Panc1 (cell line): ENCODE data around the gene NFE2L3. TPM values are rescaled to one million over a fixed set of nuclear protein-coding genes. Genes with fewer than 3 reads are reported as not detected.
A peak's percentile ranks its signal among the peaks of the same experiment; 100 is the strongest.

ENCODE experiments used
- ATAC-seq: fragments of 200-7000 bp; cut with Tn5 transposase; 2 replicates; pipeline ENCODE4 v1.9.1; 2020; ENCODE audit warnings: mild to moderate bottlenecking, moderate library complexity
- BruUV-seq: library from RNA; stranded (reverse); fragments of 400-500 nt; replicated peaks from 2 replicates; lab custom pipeline; 2021; lab: Mats Ljungman, UMichigan
- CTCF ChIA-PET: fragments of 300-600 bp; sonication (Branson Sonifier 250); formaldehyde crosslinking; loops from one replicate; lab custom pipeline; 2022; ENCODE audit warnings: antibody characterized with exemption; lab: Charles Lee
- POLR2A ChIA-PET: fragments of 300-600 bp; sonication (Branson Sonifier 250); formaldehyde crosslinking; loops from one replicate; lab custom pipeline; 2022; ENCODE audit warnings: antibody characterized with exemption; lab: Charles Lee
- DNase-seq: peaks from one replicate; pipeline ENCODE4 v3.0.0-alpha.2; 2010; ENCODE audit warnings: low read depth, low spot score
- H3K27ac ChIP-seq: 2 replicates; pipeline ENCODE4 v1.5.1; 2011; ENCODE audit warnings: mild to moderate bottlenecking, low read length, inconsistent platforms
- H3K27me3 ChIP-seq: fragments of 200-500 bp; sonication (Bioruptor generic); 2 replicates; pipeline ENCODE4 v1.6.0; 2014; ENCODE audit warnings: low read length, inconsistent platforms; ENCODE audit not compliant: control insufficient read depth, insufficient read depth
- H3K36me3 ChIP-seq: fragments of 200-500 bp; sonication (Bioruptor generic); 2 replicates; pipeline ENCODE4 v1.5.1; 2014; ENCODE audit warnings: inconsistent platforms, mild to moderate bottlenecking, low read length, moderate library complexity; ENCODE audit not compliant: control insufficient read depth, insufficient read depth
- H3K4me1 ChIP-seq: 2 replicates; pipeline ENCODE4 v1.5.1; 2011; ENCODE audit warnings: inconsistent platforms, mild to moderate bottlenecking, low read length, moderate library complexity; ENCODE audit not compliant: control insufficient read depth, insufficient read depth
- H3K4me3 ChIP-seq, 2 experiments: 2 replicates each; pipeline ENCODE4 v1.5.1; 2011 to 2012; ENCODE audit warnings: low read depth in 2 of 2, low read length in 2 of 2, mild to moderate bottlenecking in 2 of 2, inconsistent platforms in 1 of 2, moderate library complexity in 1 of 2
- H3K9me3 ChIP-seq: fragments of 200-500 bp; sonication (Bioruptor generic); 2 replicates; pipeline ENCODE4 v1.5.1; 2014; ENCODE audit warnings: low read depth, mild to moderate bottlenecking, inconsistent platforms, low read length, moderate library complexity; ENCODE audit not compliant: control insufficient read depth, insufficient read depth
- POLR2AphosphoS5 ChIP-seq: IDR thresholded peaks from 2 replicates; pipeline ENCODE4 v1.6.1; 2012; ENCODE audit warnings: mild to moderate bottlenecking, low read depth, low read length, moderate library complexity
- SIN3A ChIP-seq: IDR thresholded peaks from 2 replicates; pipeline ENCODE4 v1.6.1; 2012; ENCODE audit warnings: low read depth, mild to moderate bottlenecking, low read length, moderate library complexity, borderline replicate concordance; ENCODE audit not compliant: insufficient read depth
- TCF7L2 ChIP-seq: IDR thresholded peaks from 2 replicates; pipeline ENCODE4 v1.6.1; 2011; ENCODE audit warnings: mild to moderate bottlenecking, low read depth, low read length, inconsistent platforms
- in situ Hi-C: cut with HindIII; loops from 2 replicates; pipeline ENCODE4 v1.10.0; 2016; ENCODE audit warnings: low sequenced_read_pairs, low pct_unique_long_range_greater_than_20kb
- intact Hi-C: fragments of 100-400 bp; cut with micrococcal nuclease; formaldehyde crosslinking; loops from one replicate; pipeline ENCODE4 v1.10.0; 2022; ENCODE audit not compliant: unreplicated experiment
- total RNA-seq: library from RNA; stranded (reverse); gene quantifications from one replicate; pipeline ENCODE4 v1.2.1, GENCODE V29; 2021; ENCODE audit not compliant: unreplicated experiment
- TF ChIP-seq, protein P1 (sequence below): fragments of 450-650 bp; IDR thresholded peaks from 2 replicates; pipeline ENCODE4 v1.5.1; 2017; ENCODE audit warnings: mild to moderate bottlenecking
- TF ChIP-seq, protein P2 (sequence below), 2 experiments: IDR thresholded peaks; 2 replicates each; pipeline ENCODE4 v1.6.1; 2011 to 2012; ENCODE audit warnings: low read depth in 2 of 2, control low read depth in 1 of 2, low read length in 1 of 2, mild to moderate bottlenecking in 1 of 2, moderate library complexity in 1 of 2; ENCODE audit not compliant: insufficient read depth in 1 of 2

NFE2L3 gene
- total RNA-seq, 1 experiment from 2014 or later = 78.5 TPM

DNA sequence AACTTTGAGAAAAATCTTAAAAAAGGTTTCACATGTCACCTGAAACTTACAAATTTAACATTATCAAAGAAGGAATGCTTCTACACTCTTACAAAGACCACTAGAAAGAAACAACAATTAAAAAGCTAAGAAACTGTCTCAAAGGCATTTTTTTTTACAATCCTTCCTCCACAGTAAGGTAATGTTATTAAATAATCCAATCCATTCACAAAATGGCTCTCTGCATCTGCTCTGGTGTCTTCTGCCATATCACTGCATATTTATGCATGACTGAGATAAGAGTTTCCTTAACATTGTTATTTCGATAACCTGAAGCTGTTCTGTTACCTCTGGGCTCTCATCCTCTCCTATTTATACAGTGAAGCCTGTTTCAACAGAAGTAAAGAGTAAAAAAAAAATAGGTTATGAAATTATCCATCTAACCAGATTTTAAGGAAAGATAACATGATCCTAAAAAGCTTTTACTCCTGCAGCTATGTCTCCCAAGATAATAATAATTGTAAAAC is 40.0 kb downstream of the NFE2L3 start:
- TF ChIP-seq TCF7L2 = no peak
- TF ChIP-seq SIN3A = no peak
- no peak; the same call in 1 of the 2 replicates for TF ChIP-seq POLR2AphosphoS5
- TF ChIP-seq, protein P1, sequence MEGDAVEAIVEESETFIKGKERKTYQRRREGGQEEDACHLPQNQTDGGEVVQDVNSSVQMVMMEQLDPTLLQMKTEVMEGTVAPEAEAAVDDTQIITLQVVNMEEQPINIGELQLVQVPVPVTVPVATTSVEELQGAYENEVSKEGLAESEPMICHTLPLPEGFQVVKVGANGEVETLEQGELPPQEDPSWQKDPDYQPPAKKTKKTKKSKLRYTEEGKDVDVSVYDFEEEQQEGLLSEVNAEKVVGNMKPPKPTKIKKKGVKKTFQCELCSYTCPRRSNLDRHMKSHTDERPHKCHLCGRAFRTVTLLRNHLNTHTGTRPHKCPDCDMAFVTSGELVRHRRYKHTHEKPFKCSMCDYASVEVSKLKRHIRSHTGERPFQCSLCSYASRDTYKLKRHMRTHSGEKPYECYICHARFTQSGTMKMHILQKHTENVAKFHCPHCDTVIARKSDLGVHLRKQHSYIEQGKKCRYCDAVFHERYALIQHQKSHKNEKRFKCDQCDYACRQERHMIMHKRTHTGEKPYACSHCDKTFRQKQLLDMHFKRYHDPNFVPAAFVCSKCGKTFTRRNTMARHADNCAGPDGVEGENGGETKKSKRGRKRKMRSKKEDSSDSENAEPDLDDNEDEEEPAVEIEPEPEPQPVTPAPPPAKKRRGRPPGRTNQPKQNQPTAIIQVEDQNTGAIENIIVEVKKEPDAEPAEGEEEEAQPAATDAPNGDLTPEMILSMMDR = no peak
- TF ChIP-seq, protein P2, sequence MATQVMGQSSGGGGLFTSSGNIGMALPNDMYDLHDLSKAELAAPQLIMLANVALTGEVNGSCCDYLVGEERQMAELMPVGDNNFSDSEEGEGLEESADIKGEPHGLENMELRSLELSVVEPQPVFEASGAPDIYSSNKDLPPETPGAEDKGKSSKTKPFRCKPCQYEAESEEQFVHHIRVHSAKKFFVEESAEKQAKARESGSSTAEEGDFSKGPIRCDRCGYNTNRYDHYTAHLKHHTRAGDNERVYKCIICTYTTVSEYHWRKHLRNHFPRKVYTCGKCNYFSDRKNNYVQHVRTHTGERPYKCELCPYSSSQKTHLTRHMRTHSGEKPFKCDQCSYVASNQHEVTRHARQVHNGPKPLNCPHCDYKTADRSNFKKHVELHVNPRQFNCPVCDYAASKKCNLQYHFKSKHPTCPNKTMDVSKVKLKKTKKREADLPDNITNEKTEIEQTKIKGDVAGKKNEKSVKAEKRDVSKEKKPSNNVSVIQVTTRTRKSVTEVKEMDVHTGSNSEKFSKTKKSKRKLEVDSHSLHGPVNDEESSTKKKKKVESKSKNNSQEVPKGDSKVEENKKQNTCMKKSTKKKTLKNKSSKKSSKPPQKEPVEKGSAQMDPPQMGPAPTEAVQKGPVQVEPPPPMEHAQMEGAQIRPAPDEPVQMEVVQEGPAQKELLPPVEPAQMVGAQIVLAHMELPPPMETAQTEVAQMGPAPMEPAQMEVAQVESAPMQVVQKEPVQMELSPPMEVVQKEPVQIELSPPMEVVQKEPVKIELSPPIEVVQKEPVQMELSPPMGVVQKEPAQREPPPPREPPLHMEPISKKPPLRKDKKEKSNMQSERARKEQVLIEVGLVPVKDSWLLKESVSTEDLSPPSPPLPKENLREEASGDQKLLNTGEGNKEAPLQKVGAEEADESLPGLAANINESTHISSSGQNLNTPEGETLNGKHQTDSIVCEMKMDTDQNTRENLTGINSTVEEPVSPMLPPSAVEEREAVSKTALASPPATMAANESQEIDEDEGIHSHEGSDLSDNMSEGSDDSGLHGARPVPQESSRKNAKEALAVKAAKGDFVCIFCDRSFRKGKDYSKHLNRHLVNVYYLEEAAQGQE (IDR thresholded peaks at IDR 0.05; ENCODE audit: insufficient read depth in 1 of 2, low read depth in 2 of 2, low read length in 1 of 2) = no peak
- DNase-seq = no peak
- no peaks in the 10 kb centered on the region for H3K27me3 ChIP-seq
- no peaks in the 10 kb centered on the region for H3K9me3 ChIP-seq
- BruUV-seq = TSS peak; percentile 52
- H3K4me1 ChIP-seq = peaks cover 99% of the 10 kb centered on the region
- H3K27ac ChIP-seq = peak overlapping the region; percentile 48
- POLR2A ChIA-PET = interaction anchor here (0.5 to 1.4 kb wide), 3 partner anchors 12 to 575 kb away, joined by 4 to 7 read pairs (median 4); no protein-coding TSS in a partner anchor
- in situ Hi-C loops (no loop called here), intact Hi-C loops (no loop called here)
- no peak for ATAC-seq
- H3K36me3 ChIP-seq = peaks cover 77% of the 10 kb centered on the region
- H3K4me3 ChIP-seq = no peak overlapping the region
- CTCF ChIA-PET = interaction anchor here (0.9 kb wide), 1 partner anchor 109 kb away, joined by 3 read pairs; no protein-coding TSS in a partner anchor

DNA sequence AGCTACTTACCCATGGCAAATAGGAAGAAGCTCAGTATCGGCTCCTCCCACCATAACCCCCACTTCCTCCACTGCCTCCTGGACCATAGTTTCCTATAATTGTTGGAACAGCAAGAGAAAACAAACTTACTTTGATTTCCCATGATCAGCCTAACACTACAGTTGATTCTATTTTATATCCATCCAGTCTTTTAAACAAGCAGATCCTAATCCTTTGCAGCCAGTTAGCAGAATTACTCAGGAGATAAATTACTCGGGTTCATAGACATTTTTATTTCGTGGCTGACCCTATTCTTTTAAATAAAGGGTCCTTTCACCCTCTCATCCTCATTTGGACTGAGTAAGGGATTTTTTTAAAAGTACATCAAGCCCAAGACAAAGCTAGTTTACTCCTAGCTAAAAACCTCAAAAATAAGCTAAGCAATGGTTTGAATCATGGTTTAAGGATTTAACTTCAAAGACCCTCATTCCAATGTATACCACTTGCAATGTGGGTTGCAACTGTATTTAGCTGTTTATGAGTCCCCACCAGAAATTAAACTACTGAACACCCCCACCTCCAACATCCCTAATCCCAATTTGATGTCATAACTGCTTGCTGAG is 40.6 kb downstream of the NFE2L3 start:
- ATAC-seq = no peak
- no peak for DNase-seq
- peaks cover 96% of the 10 kb centered on the region for H3K4me1 ChIP-seq
- H3K27me3 ChIP-seq = no peaks in the 10 kb centered on the region
- H3K4me3 ChIP-seq = no peak overlapping the region
- H3K27ac ChIP-seq = peak overlapping the region; percentile 48; the same call in 1 of the 2 replicates
- intact Hi-C loops = no loop called here
- BruUV-seq = no TSS peak
- in situ Hi-C loops = no loop called here
- peaks cover 80% of the 10 kb centered on the region for H3K36me3 ChIP-seq
- CTCF ChIA-PET = interaction anchor here (0.9 kb wide), 1 partner anchor 110 kb away, joined by 3 read pairs; no protein-coding TSS in a partner anchor
- H3K9me3 ChIP-seq = no peaks in the 10 kb centered on the region
- POLR2A ChIA-PET = interaction anchor here (0.5 to 1.0 kb wide), 3 partner anchors 12 to 575 kb away, joined by 3 to 7 read pairs (median 4); no protein-coding TSS in a partner anchor
- TF ChIP-seq SIN3A = no peak
- peak; percentile 56; the same call in 1 of the 2 replicates for TF ChIP-seq POLR2AphosphoS5
